Suprapubic skin (tissue), 4 donors: ENCODE data around the gene RNF130.

Experiments
- CTCF ChIP-seq, 2 donors: fragments of 200-600 bp in 1 of 2; fragments of 450-650 bp in 1 of 2; sonication (generic) in 1 of 2; IDR thresholded peaks; one replicate each; pipeline ENCODE4 v1.5.1; 2016 to 2019; ENCODE audit warnings: antibody characterized with exemption in 2 of 2, mild to moderate bottlenecking in 1 of 2, moderate library complexity in 1 of 2
- EP300 ChIP-seq: sonication (generic); formaldehyde crosslinking; IDR thresholded peaks from one replicate; pipeline ENCODE4 v1.6.1; 2017; ENCODE audit warnings: antibody characterized with exemption
- POLR2A ChIP-seq, 2 donors: fragments of 450-650 bp; IDR thresholded peaks; one replicate each; pipeline ENCODE4 v1.6.1; 2017; ENCODE audit warnings: antibody characterized with exemption in 2 of 2, mild to moderate bottlenecking in 2 of 2, moderate library complexity in 2 of 2
- POLR2AphosphoS5 ChIP-seq, 3 donors: sonication (generic); formaldehyde crosslinking; IDR thresholded peaks; one replicate each; pipeline ENCODE4 v1.6.1; 2017; ENCODE audit warnings: antibody characterized with exemption in 3 of 3

- TF ChIP-seq CTCF (IDR thresholded peaks at IDR 0.05), result no peak
- TF ChIP-seq POLR2A (IDR thresholded peaks at IDR 0.05), result no peak
- TF ChIP-seq POLR2AphosphoS5 (IDR thresholded peaks at IDR 0.05), result no peak
- TF ChIP-seq EP300, result no peak
Measured at GRCh38 chr5:179955630-179956029, 115.9 kb downstream of the RNF130 start.
